Tibial nerve (tissue), 4 donors: ENCODE data around the gene SPR. TPM values are rescaled to one million over a fixed set of nuclear protein-coding genes. Genes with fewer than 3 reads are reported as not detected.

Source experiments
- DNase-seq, 2 donors: peaks; one replicate each; pipeline ENCODE4 v3.0.0-alpha.2; 2019; ENCODE audit warnings: low spot score in 2 of 2
- H3K27ac ChIP-seq, 4 donors: fragments of 200-600 bp; sonication (generic) in 3 of 4; one replicate each; pipeline ENCODE4 v1.5.1; 2017 to 2019; ENCODE audit warnings: mild to moderate bottlenecking in 1 of 4
- H3K27me3 ChIP-seq, 2 donors: fragments of 200-600 bp; sonication (generic) in 1 of 2; one replicate each; pipeline versions ENCODE4 v1.5.1 to v1.6.0; 2017 to 2019
- H3K36me3 ChIP-seq, 3 donors: fragments of 200-600 bp; sonication (generic); one replicate each; pipeline ENCODE4 v1.5.1; 2018 to 2019
- H3K4me1 ChIP-seq, 4 donors: fragments of 200-600 bp; sonication (generic) in 3 of 4; one replicate each; pipeline ENCODE4 v1.5.1; 2017 to 2019
- H3K4me3 ChIP-seq, 4 donors: fragments of 200-600 bp; sonication (generic) in 3 of 4; one replicate each; pipeline ENCODE4 v1.5.1; 2017 to 2019; ENCODE audit warnings: mild to moderate bottlenecking in 1 of 4, moderate library complexity in 1 of 4
- H3K9me3 ChIP-seq, 4 donors: fragments of 200-600 bp; sonication (generic) in 3 of 4; one replicate each; pipeline ENCODE4 v1.5.1; 2017 to 2019
- CTCF ChIP-seq, 5 experiments: fragments of 200-600 bp in 3 of 5; fragments of 450-650 bp in 2 of 5; sonication (generic) in 3 of 5; IDR thresholded peaks; one replicate each; pipeline ENCODE4 v1.5.1; 2016 to 2019; ENCODE audit warnings: antibody characterized with exemption in 5 of 5, mild to moderate bottlenecking in 3 of 5, moderate library complexity in 2 of 5
- EP300 ChIP-seq, 2 donors: sonication (generic); formaldehyde crosslinking; IDR thresholded peaks; one replicate each; pipeline ENCODE4 v1.6.1; 2017; ENCODE audit warnings: antibody characterized with exemption in 2 of 2, mild to moderate bottlenecking in 1 of 2
- POLR2A ChIP-seq, 2 donors: fragments of 450-650 bp; IDR thresholded peaks; one replicate each; pipeline ENCODE4 v1.6.1; 2017; ENCODE audit warnings: antibody characterized with exemption in 2 of 2, mild to moderate bottlenecking in 2 of 2, moderate library complexity in 2 of 2
- WGBS, 2 donors: methylation state at CpG; one replicate each; pipeline ENCODE4 v1.1.5; 2018; 5-methylcytosine and 5-hydroxymethylcytosine counted together
- total RNA-seq, 4 donors: library from RNA; depleted of rRNA; stranded (reverse); fragments of >200 nt; gene quantifications; one replicate each; pipeline ENCODE4 v1.1.0, GENCODE V29; 2016

SPR gene
- total RNA-seq, 4 donors from 2014 or later, result 22.0 to 33.3 (median 27.1) TPM

GRCh38 chr2:72847534-72848315 is 39.5 kb upstream of the SPR start:
- 55 to 62% methylated on average over 3 of the region's 3 CpGs for WGBS, 2 donors

GRCh38 chr2:72848436-72849137 is 38.6 kb upstream of the SPR start:
- TF ChIP-seq POLR2A (IDR thresholded peaks at IDR 0.05) (no peak), CTCF (IDR thresholded peaks at IDR 0.05) (no peak), EP300 (IDR thresholded peaks at IDR 0.05) (no peak)
- H3K4me3 ChIP-seq, result no peak overlapping the region
- H3K4me1 ChIP-seq, result no peaks in the 10 kb centered on the region
- no peaks in the 10 kb centered on the region for H3K36me3 ChIP-seq
- DNase-seq, result no peak
- peaks cover 0 to 6% of the 10 kb centered on the region in 2 donors for H3K27me3 ChIP-seq
- no peak overlapping the region for H3K27ac ChIP-seq
- H3K9me3 ChIP-seq, result no peaks in the 10 kb centered on the region
- 81 to 83% methylated on average over 3 of the region's 3 CpGs for WGBS, 2 donors

More at GRCh38 chr2:72847534-72848315, 39.5 kb upstream of the SPR start:
- DNase-seq, result no peak
- Histone ChIP-seq H3K27ac (no peak overlapping the region), H3K9me3 (no peaks in the 10 kb centered on the region), H3K27me3 (no peaks in the 10 kb centered on the region), H3K4me1 (no peaks in the 10 kb centered on the region), H3K4me3 (no peak overlapping the region), H3K36me3 (no peaks in the 10 kb centered on the region)
- TF ChIP-seq EP300 (IDR thresholded peaks at IDR 0.05) (no peak), POLR2A (IDR thresholded peaks at IDR 0.05) (no peak), CTCF (IDR thresholded peaks at IDR 0.05) (no peak)

GRCh38 chr2:72849138-72849462 is 38.1 kb upstream of the SPR start:
- Histone ChIP-seq H3K4me1 (no peaks in the 10 kb centered on the region), H3K27ac (no peak overlapping the region), H3K27me3 (peaks cover 0 to 11% of the 10 kb centered on the region in 2 donors), H3K36me3 (no peaks in the 10 kb centered on the region), H3K4me3 (no peak overlapping the region), H3K9me3 (no peaks in the 10 kb centered on the region)
- WGBS, 2 donors, result 69 to 79% methylated on average over 1 of the region's 1 CpG
- TF ChIP-seq CTCF (IDR thresholded peaks at IDR 0.05) (no peak), EP300 (IDR thresholded peaks at IDR 0.05) (no peak), POLR2A (IDR thresholded peaks at IDR 0.05) (no peak)
- DNase-seq, result no peak

GRCh38 chr2:72851333-72851732 is 35.9 kb upstream of the SPR start:
- no peak for TF ChIP-seq POLR2A (IDR thresholded peaks at IDR 0.05)
- no peak for TF ChIP-seq CTCF (IDR thresholded peaks at IDR 0.05)
- no peak for TF ChIP-seq EP300 (IDR thresholded peaks at IDR 0.05)
- no peak overlapping the region for H3K4me3 ChIP-seq
- 60 to 75% methylated on average over 7 of the region's 7 CpGs for WGBS, 2 donors
- H3K9me3 ChIP-seq, result no peaks in the 10 kb centered on the region
- H3K36me3 ChIP-seq, result no peaks in the 10 kb centered on the region
- no peak for DNase-seq
- H3K27ac ChIP-seq, result no peak overlapping the region
- H3K27me3 ChIP-seq, result peaks cover 0 to 31% of the 10 kb centered on the region in 2 donors
- no peaks in the 10 kb centered on the region for H3K4me1 ChIP-seq

GRCh38 chr2:72859831-72860262 is 27.4 kb upstream of the SPR start:
- Histone ChIP-seq H3K27ac (no peak overlapping the region), H3K9me3 (no peaks in the 10 kb centered on the region), H3K4me1 (peaks cover 0 to 12% (median 5%) of the 10 kb centered on the region in 4 donors), H3K36me3 (no peaks in the 10 kb centered on the region), H3K27me3 (peaks cover 0 to 53% of the 10 kb centered on the region in 2 donors), H3K4me3 (no peak overlapping the region)
- peak in 1 of 2 donors; percentile 30 for DNase-seq
- TF ChIP-seq POLR2A (IDR thresholded peaks at IDR 0.05) (no peak), CTCF (IDR thresholded peaks at IDR 0.05) (peak; percentile 39 to 49 (median 44)), EP300 (IDR thresholded peaks at IDR 0.05) (no peak)
- WGBS, 2 donors, result 3 to 7% methylated on average over 3 of the region's 3 CpGs
